AG04450 (cell line): ENCODE results near the gene COPS9. TPM values are rescaled to one million over a fixed set of nuclear protein-coding genes. Genes with fewer than 3 reads are reported as not detected.

Source experiments
- CTCF ChIA-PET: fragments of 300-600, 350-600 bp; formaldehyde crosslinking; extraction: SDS; loops from one replicate; lab custom pipeline; 2022; ENCODE audit warnings: antibody characterized with exemption, inconsistent platforms; lab: Charles Lee
- POLR2A ChIA-PET: fragments of 350-600 bp; formaldehyde crosslinking; extraction: SDS; loops from one replicate; lab custom pipeline; 2021; ENCODE audit warnings: antibody characterized with exemption, inconsistent platforms; lab: Yijun Ruan, JAX
- DNase-seq: peaks from one replicate; pipeline ENCODE4 v3.0.0-alpha.2; 2011; ENCODE audit warnings: low read depth, low spot score
- H3K27ac ChIP-seq: one replicate; pipeline ENCODE4 v1.5.1; 2012; ENCODE audit warnings: low read depth, low read length, control low read depth
- H3K27me3 ChIP-seq: one replicate; pipeline ENCODE4 v1.6.0; 2012; ENCODE audit warnings: low read length; ENCODE audit not compliant: control insufficient read depth, insufficient read depth
- H3K4me3 ChIP-seq: 2 replicates; pipeline ENCODE4 v1.5.1; 2011; ENCODE audit warnings: mild to moderate bottlenecking, low read depth, low read length, control low read depth
- H3K9me3 ChIP-seq: 2 replicates; pipeline ENCODE4 v1.5.1; 2012; ENCODE audit warnings: low read length; ENCODE audit not compliant: control insufficient read depth, insufficient read depth
- CTCF ChIP-seq: IDR thresholded peaks from 2 replicates; pipeline ENCODE4 v1.5.1; 2011; ENCODE audit warnings: low read depth, low read length, control low read depth, inconsistent platforms
- polyA plus RNA-seq: library from polyadenylated mRNA; depleted of rRNA; stranded (reverse); fragments of >200 nt; gene quantifications from 2 replicates; pipeline ENCODE4 v1.2.3, GENCODE V29; 2011

The COPS9 gene
- polyA plus RNA-seq, 1 experiment = 360 TPM

GRCh38 chr2:240161087-240161750 lies 25.1 kb upstream of the COPS9 start:
- no peaks in the 10 kb centered on the region for H3K27me3 ChIP-seq
- H3K4me3 ChIP-seq = no peak overlapping the region
- no peak for DNase-seq
- POLR2A ChIA-PET = no interaction called here
- TF ChIP-seq CTCF = no peak
- H3K9me3 ChIP-seq = no peaks in the 10 kb centered on the region; the same call in 1 of the 2 replicates
- CTCF ChIA-PET = no interaction called here
- H3K27ac ChIP-seq = no peak overlapping the region

- Histone ChIP-seq H3K27me3 (no peaks in the 10 kb centered on the region), H3K9me3 (no peaks in the 10 kb centered on the region; the same call in 1 of the 2 replicates), H3K27ac (no peak overlapping the region), H3K4me3 (no peak overlapping the region)
- DNase-seq = no peak
- ChIA-PET POLR2A (no interaction called here), CTCF (no interaction called here)
- no peak for TF ChIP-seq CTCF
Observed at GRCh38 chr2:240160291-240161086, 24.4 kb upstream of the COPS9 start.

GRCh38 chr2:240159251-240159839 lies 23.2 kb upstream of the COPS9 start:
- DNase-seq = no peak
- H3K9me3 ChIP-seq = no peaks in the 10 kb centered on the region; the same call in 1 of the 2 replicates
- POLR2A ChIA-PET = no interaction called here
- peaks cover 2% of the 10 kb centered on the region for H3K27me3 ChIP-seq
- CTCF ChIA-PET = interaction anchor here (0.7 kb wide), 1 partner anchor 739 kb away, joined by 4 read pairs; no protein-coding TSS in a partner anchor
- no peak overlapping the region for H3K4me3 ChIP-seq
- no peak for TF ChIP-seq CTCF
- no peak overlapping the region for H3K27ac ChIP-seq

GRCh38 chr2:240157147-240157470 lies 21.0 kb upstream of the COPS9 start:
- no peak for TF ChIP-seq CTCF
- ChIA-PET CTCF (no interaction called here), POLR2A (no interaction called here)
- no peak for DNase-seq
- Histone ChIP-seq H3K27ac (no peak overlapping the region), H3K4me3 (no peak overlapping the region), H3K27me3 (peaks cover 7% of the 10 kb centered on the region), H3K9me3 (no peaks in the 10 kb centered on the region; the same call in none of the 2 replicates)
